Measurements from ENCODE around the gene CDH12. TPM values are rescaled to one million over a fixed set of nuclear protein-coding genes. Genes with fewer than 3 reads are reported as not detected.

CDH12 gene
- total and polyA plus RNA-seq, 7 donors, result not detected

DNA sequence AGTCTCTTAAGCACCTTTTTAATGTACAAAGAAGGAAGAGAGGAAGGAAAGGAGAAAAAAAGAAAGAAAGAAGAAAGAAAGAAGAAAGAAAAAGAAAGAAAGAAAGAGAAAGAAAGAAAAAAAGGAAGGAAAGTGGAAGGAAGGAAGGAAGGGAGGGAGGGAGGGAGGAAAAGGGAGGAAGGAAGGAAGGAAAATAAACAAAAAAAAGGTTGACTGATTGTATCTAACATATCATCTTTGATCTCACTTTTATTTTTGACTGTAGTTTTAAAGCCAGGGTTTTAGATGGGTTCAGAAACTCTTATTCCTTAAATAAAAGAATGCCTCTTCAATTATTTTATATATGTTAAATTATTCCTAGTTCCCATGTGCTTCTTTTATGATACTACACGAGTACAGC lies 794.5 kb downstream of the CDH12 start:
- DNase-seq (no peak), ATAC-seq (no peak)
- intact Hi-C loops (cut with DNase I), result no loop called here
- Histone ChIP-seq H3K4me3 (no peak overlapping the region), H3K27ac (no peak overlapping the region), H3K4me1 (no peaks in the 10 kb centered on the region), H3K27me3 (ENCODE audit: insufficient read depth in 3 of 3, low read length in 2 of 3) (no peaks in the 10 kb centered on the region), H3K36me3 (ENCODE audit: insufficient read depth in 1 of 2, low read depth in 1 of 2) (no peaks in the 10 kb centered on the region), H3K9me3 (no peaks in the 10 kb centered on the region)
- TF ChIP-seq CTCF (IDR thresholded peaks at IDR 0.05), result no peak
- 38 to 51% (median 43%) methylated on average over 1 of the region's 1 CpG for WGBS, 3 donors

- no peak for DNase-seq
- intact Hi-C loops (cut with DNase I), result no loop called here
- Histone ChIP-seq H3K4me1 (no peaks in the 10 kb centered on the region), H3K36me3 (ENCODE audit: insufficient read depth in 1 of 2, low read depth in 1 of 2) (no peaks in the 10 kb centered on the region), H3K27me3 (ENCODE audit: insufficient read depth in 3 of 3, low read length in 2 of 3) (no peaks in the 10 kb centered on the region), H3K4me3 (no peak overlapping the region), H3K27ac (no peak overlapping the region), H3K9me3 (no peaks in the 10 kb centered on the region)
- no peak for ATAC-seq
- no peak for TF ChIP-seq CTCF (IDR thresholded peaks at IDR 0.05)
These were observed 796.1 kb downstream of the CDH12 start for GRCh38 chr5:22057012-22057411.

GRCh38 chr5:22056601-22057000 lies 796.5 kb downstream of the CDH12 start:
- no peak for ATAC-seq
- DNase-seq, result no peak
- Histone ChIP-seq H3K27me3 (ENCODE audit: insufficient read depth in 3 of 3, low read length in 2 of 3) (no peaks in the 10 kb centered on the region), H3K4me1 (no peaks in the 10 kb centered on the region), H3K27ac (no peak overlapping the region), H3K4me3 (no peak overlapping the region), H3K9me3 (no peaks in the 10 kb centered on the region), H3K36me3 (ENCODE audit: insufficient read depth in 1 of 2, low read depth in 1 of 2) (no peaks in the 10 kb centered on the region)
- TF ChIP-seq CTCF (IDR thresholded peaks at IDR 0.05), result no peak
- 58 to 86% (median 74%) methylated on average over 4 of the region's 4 CpGs for WGBS, 3 donors
- intact Hi-C loops (cut with DNase I), result no loop called here

- no peak for ATAC-seq
- Histone ChIP-seq H3K9me3 (no peaks in the 10 kb centered on the region), H3K27ac (no peak overlapping the region), H3K27me3 (ENCODE audit: insufficient read depth in 3 of 3, low read length in 2 of 3) (no peaks in the 10 kb centered on the region), H3K4me3 (no peak overlapping the region), H3K36me3 (ENCODE audit: insufficient read depth in 1 of 2, low read depth in 1 of 2) (no peaks in the 10 kb centered on the region), H3K4me1 (no peaks in the 10 kb centered on the region)
- intact Hi-C loops (cut with DNase I), result no loop called here
- no peak for TF ChIP-seq CTCF (IDR thresholded peaks at IDR 0.05)
- 47 to 52% (median 48%) methylated on average over 2 of the region's 2 CpGs for WGBS, 3 donors
- DNase-seq, result no peak
These were observed 799.9 kb downstream of the CDH12 start for GRCh38 chr5:22053195-22053594.

DNA sequence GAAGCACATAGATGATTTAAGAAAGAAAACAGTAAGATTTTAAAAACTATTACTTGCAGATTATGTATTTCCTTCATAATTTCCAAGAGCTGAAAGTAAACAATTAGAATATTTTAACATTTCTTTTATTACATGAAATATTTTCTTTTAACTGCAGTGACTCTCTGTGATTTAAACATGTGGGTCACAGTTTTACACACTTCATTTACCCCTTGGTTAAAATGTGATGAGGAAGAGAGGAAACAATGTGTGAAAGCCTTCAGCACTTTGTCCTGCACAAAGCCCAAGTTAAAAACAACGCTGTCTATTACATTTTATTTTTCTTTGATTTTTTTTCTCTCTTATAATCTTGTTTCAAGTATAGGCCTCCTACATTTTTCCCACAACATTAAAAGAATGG lies 801.3 kb downstream of the CDH12 start:
- ATAC-seq, result no peak
- no peaks in the 10 kb centered on the region for H3K36me3 ChIP-seq (ENCODE audit: insufficient read depth in 1 of 2, low read depth in 1 of 2)
- DNase-seq, result no peak
- H3K4me3 ChIP-seq, result no peak overlapping the region
- TF ChIP-seq CTCF (IDR thresholded peaks at IDR 0.05), result no peak
- intact Hi-C loops (cut with DNase I), result no loop called here
- H3K9me3 ChIP-seq, result no peaks in the 10 kb centered on the region
- WGBS, 3 donors, result 64 to 69% (median 68%) methylated on average over 1 of the region's 1 CpG
- no peak overlapping the region for H3K27ac ChIP-seq
- H3K27me3 ChIP-seq (ENCODE audit: insufficient read depth in 3 of 3, low read length in 2 of 3), result no peaks in the 10 kb centered on the region
- no peaks in the 10 kb centered on the region for H3K4me1 ChIP-seq

Measured in psoas muscle (tissue), 8 donors.